Measurements from ENCODE around the gene VTN. TPM values are rescaled to one million over a fixed set of nuclear protein-coding genes. Genes with fewer than 3 reads are reported as not detected.
A peak's percentile ranks its signal among the peaks of the same experiment; 100 is the strongest.

Gene VTN
- total RNA-seq, 1 donor from 2014 or later = 0.18 TPM

DNA sequence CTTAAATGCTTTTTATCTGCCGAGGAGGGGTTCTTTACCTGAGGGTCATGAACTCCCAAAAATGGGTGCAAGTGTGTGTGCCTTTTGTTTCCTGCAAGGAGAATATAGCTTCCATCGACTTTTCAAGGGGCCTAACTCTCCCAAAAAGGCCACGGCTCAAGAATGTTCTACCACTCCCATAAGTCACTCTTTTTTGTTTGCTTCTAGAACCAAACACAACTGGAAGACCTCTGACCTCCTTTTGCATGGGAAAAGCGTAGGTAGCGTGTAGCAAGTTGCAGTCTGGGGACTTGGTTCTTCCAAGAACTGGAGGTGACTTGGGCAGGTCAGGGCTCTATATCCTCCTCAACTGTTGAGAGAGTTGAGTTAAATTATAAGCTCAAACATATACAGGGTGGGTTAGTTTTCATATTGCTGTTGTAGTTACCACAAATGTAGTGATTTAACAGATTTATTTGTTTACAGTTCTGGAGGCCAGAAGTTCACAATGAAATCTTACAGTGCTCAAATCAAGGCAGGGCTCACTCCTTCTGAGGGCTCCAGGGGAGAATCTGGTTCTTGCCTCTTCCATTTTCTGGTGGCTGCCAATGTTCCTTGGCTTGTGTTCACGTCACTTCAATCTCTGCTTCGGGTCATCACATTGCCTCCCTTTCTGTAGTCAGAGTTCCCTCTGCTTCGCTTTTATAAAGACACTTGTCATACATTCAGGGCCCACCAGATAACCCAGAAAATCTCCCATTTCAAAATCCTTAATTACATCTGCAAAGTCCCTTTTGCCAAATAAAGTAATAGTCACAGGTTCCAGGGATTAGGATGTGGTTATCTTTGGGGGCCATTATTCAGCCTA lies 49.7 kb downstream of the VTN start:
- H3K9me3 Mint-ChIP-seq = no peaks in the 10 kb centered on the region
- H3K4me3 Mint-ChIP-seq = peak overlapping the region; percentile 90
- TF ChIP-seq, protein P1, sequence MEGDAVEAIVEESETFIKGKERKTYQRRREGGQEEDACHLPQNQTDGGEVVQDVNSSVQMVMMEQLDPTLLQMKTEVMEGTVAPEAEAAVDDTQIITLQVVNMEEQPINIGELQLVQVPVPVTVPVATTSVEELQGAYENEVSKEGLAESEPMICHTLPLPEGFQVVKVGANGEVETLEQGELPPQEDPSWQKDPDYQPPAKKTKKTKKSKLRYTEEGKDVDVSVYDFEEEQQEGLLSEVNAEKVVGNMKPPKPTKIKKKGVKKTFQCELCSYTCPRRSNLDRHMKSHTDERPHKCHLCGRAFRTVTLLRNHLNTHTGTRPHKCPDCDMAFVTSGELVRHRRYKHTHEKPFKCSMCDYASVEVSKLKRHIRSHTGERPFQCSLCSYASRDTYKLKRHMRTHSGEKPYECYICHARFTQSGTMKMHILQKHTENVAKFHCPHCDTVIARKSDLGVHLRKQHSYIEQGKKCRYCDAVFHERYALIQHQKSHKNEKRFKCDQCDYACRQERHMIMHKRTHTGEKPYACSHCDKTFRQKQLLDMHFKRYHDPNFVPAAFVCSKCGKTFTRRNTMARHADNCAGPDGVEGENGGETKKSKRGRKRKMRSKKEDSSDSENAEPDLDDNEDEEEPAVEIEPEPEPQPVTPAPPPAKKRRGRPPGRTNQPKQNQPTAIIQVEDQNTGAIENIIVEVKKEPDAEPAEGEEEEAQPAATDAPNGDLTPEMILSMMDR (IDR thresholded peaks at IDR 0.05) = no peak
- H3K27me3 Mint-ChIP-seq = no peaks in the 10 kb centered on the region
- peaks cover 3% of the 10 kb centered on the region for H3K36me3 Mint-ChIP-seq (ENCODE audit: low read depth)
- CTCF ChIA-PET = no interaction called here
- ATAC-seq (ENCODE audit: low read depth) (no peak), DNase-seq (no peak)
- H3K4me1 Mint-ChIP-seq = peaks cover 26% of the 10 kb centered on the region
- intact Hi-C loops (cut with micrococcal nuclease) = no loop called here
- POLR2A ChIA-PET = interaction anchor here (2.8 kb wide), 1 partner anchor 15 kb away, joined by 20 read pairs; the partner anchor contains the start of genes IFT20 and TNFAIP1
- H3K27ac Mint-ChIP-seq = no peak overlapping the region

- peak overlapping the region; percentile 90 for H3K4me3 Mint-ChIP-seq
- intact Hi-C loops (cut with micrococcal nuclease) = loop anchor here (1.0 to 10.0 kb wide), 4 partner anchors 16 to 275 kb away; partner anchors contain the start of genes IFT20, NLK, POLDIP2 and SARM1
- H3K4me1 Mint-ChIP-seq = peaks cover 25% of the 10 kb centered on the region
- H3K27ac Mint-ChIP-seq = peak overlapping the region; percentile 76
- H3K36me3 Mint-ChIP-seq (ENCODE audit: low read depth) = peaks cover 3% of the 10 kb centered on the region
- no peaks in the 10 kb centered on the region for H3K9me3 Mint-ChIP-seq
- DNase-seq (no peak), ATAC-seq (ENCODE audit: low read depth) (no peak)
- CTCF ChIA-PET = interaction anchor here (0.9 kb wide), 1 partner anchor 97 kb away, joined by 5 read pairs; no protein-coding TSS in a partner anchor
- TF ChIP-seq, protein P1 (IDR thresholded peaks at IDR 0.05) = no peak
- no peaks in the 10 kb centered on the region for H3K27me3 Mint-ChIP-seq
- POLR2A ChIA-PET = interaction anchor here (1.4 to 2.8 kb wide), 3 partner anchors 16 to 257 kb away, joined by 3 to 20 read pairs (median 7); partner anchors contain the start of genes ALDOC, IFT20, POLDIP2 and TNFAIP1
These were observed 50.5 kb downstream of the VTN start for GRCh38 chr17:28319598-28319935.

DNA sequence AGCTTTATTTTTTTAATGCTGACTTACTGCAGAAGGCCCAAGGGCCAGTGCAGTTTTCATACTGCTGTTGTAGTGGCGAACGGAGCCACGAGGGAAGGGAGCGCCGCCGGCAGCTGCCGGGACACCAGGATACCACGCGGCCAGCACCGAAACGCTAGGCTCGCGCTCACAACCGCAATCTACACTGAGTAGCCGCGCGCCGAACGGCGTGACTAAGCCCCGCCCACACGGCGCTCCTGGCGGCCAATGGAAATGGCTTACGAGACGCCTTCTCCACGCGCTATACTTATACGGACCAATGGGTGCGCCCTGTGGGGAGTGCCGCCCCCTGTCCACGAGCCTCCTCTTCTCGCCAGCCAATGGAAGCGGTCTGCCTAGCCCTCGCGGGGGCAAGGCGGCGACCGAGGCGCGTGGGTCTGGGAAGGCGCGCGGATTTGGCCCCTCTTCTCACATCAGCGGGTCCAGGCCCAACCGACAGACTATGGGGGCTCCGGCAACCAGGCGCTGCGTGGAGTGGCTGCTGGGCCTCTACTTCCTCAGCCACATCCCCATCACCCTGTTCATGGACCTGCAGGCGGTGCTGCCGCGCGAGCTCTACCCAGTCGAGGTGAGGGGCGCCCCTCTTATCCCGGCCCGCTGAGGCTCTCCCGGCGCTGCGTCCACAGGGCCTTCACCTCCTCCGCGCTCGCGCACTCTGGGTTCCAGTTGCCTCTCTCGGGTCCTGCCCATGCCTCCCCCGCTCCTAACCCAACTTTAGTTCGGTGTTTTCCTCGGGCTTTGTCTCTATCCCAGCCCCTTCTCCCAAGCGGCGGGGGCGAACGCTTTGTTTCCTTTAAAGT lies 51.1 kb downstream of the VTN start, which contains the start of gene TMEM97:
Gene TMEM97, plus strand, starts transcription at position 442 of the 839 bp plus-strand sequence. Its CDS starts 40 bp downstream, at position 482.
- Mint-ChIP-seq H3K4me1 (peaks cover 25% of the 10 kb centered on the region), H3K9me3 (no peaks in the 10 kb centered on the region), H3K36me3 (ENCODE audit: low read depth) (peaks cover 3% of the 10 kb centered on the region), H3K4me3 (peak within 1 kb of the TSS; percentile 90), H3K27me3 (no peaks in the 10 kb centered on the region), H3K27ac (peak within 1 kb of the TSS; percentile 76)
- intact Hi-C loops (cut with micrococcal nuclease) = loop anchor here (1.0 to 10.0 kb wide), 4 partner anchors 16 to 274 kb away; partner anchors contain the start of genes IFT20, NLK, POLDIP2 and SARM1
- DNase-seq = peak; percentile 85
- peak; percentile 98 for ATAC-seq (ENCODE audit: low read depth)
- POLR2A ChIA-PET = interaction anchor here (0.7 to 2.8 kb wide), 4 partner anchors 17 to 820 kb away, joined by 3 to 20 read pairs (median 5); partner anchors contain the start of genes ALDOC, IFT20, POLDIP2 and TNFAIP1
- CTCF ChIA-PET = interaction anchor here (0.9 kb wide), 1 partner anchor 98 kb away, joined by 5 read pairs; no protein-coding TSS in a partner anchor
- TF ChIP-seq, protein P1 (IDR thresholded peaks at IDR 0.05) = no peak

GRCh38 chr17:28317966-28318758 lies 51.9 kb downstream of the VTN start:
- no peak for ATAC-seq (ENCODE audit: low read depth)
- CTCF ChIA-PET = no interaction called here
- no peak for DNase-seq
- Mint-ChIP-seq H3K4me3 (peak overlapping the region; percentile 90), H3K27me3 (no peaks in the 10 kb centered on the region), H3K4me1 (peaks cover 25% of the 10 kb centered on the region), H3K9me3 (no peaks in the 10 kb centered on the region), H3K36me3 (ENCODE audit: low read depth) (peaks cover 3% of the 10 kb centered on the region), H3K27ac (peak overlapping the region; percentile 76)
- TF ChIP-seq, protein P1 (IDR thresholded peaks at IDR 0.05) = no peak
- intact Hi-C loops (cut with micrococcal nuclease) = loop anchor here (5.0 to 10.0 kb wide), 2 partner anchors 54 to 273 kb away; partner anchors contain the start of genes NLK, SARM1 and VTN
- POLR2A ChIA-PET = interaction anchor here (0.7 to 2.8 kb wide), 4 partner anchors 17 to 821 kb away, joined by 3 to 20 read pairs (median 5); partner anchors contain the start of genes ALDOC, IFT20, POLDIP2 and TNFAIP1

Other genes starting within 250 kb of the VTN start
- 16.1 and 17.6 TPM in 2 replicates for gene TMEM97, start 51.1 kb downstream of the VTN start, total RNA-seq
- 24.9 and 25.9 TPM in 2 replicates for gene IFT20, start 34.8 kb downstream of the VTN start, total RNA-seq
- 16.3 and 18.9 TPM in 2 replicates for gene TNFAIP1, start 34.5 kb downstream of the VTN start, total RNA-seq
- 60.5 and 65.2 TPM in 2 replicates for gene POLDIP2, start 12.8 kb downstream of the VTN start, total RNA-seq
- not detected in 2 replicates for gene SEBOX, start 5.1 kb downstream of the VTN start, total RNA-seq
- gene SARM1, start 1.4 kb upstream of the VTN start, total RNA-seq = 15.0 and 19.9 TPM in 2 replicates
- 1.5 and 2.1 TPM in 2 replicates for gene SLC46A1, start 35.9 kb upstream of the VTN start, total RNA-seq
- not detected in 2 replicates for gene SLC13A2, start 103.3 kb upstream of the VTN start, total RNA-seq
- gene FOXN1, start 136.0 kb upstream of the VTN start, total RNA-seq = not detected in 2 replicates
- gene UNC119, start 182.3 kb upstream of the VTN start, total RNA-seq = 426 and 437 TPM in 2 replicates
- 86.4 and 92.2 TPM in 2 replicates for gene PIGS, start 201.2 kb upstream of the VTN start, total RNA-seq
- 73.4 and 75.0 TPM in 2 replicates for gene ALDOC, start 206.6 kb upstream of the VTN start, total RNA-seq
- 14.6 and 15.8 TPM in 2 replicates for gene SPAG5, start 228.7 kb upstream of the VTN start, total RNA-seq
- 21.0 and 26.8 TPM in 2 replicates for gene RSKR, start 243.9 kb upstream of the VTN start, total RNA-seq

Measured in activated B cell treated with CpG ODN at 0.5 μM for 24 hours (primary cell).